ENCODE results near the gene CALCB. TPM values are rescaled to one million over a fixed set of nuclear protein-coding genes. Genes with fewer than 3 reads are reported as not detected.

Gene CALCB
- total RNA-seq, 1 experiment from 2014 or later = 0.81 TPM

DNA sequence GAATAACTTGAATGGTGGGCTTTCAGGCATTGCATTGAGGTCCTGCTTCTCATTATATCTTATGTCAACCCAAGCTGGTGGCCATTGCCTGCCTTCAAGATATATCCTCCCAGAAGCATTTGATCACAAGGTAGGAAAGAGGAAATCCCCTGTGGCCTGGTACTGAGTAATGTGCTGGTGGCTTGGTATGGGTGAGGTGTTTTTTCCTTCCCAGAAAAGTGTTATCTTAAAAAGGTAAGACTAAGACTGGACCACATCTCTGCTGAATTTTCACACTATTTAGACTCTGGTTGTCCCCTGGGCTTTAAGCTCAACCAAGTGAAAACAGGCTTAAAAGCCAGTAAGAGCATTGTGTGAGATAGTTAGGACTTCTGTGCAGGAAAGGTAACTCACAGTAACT lies 45.0 kb downstream of the CALCB start:
- no peak for DNase-seq (ENCODE audit: low spot score)

DNA sequence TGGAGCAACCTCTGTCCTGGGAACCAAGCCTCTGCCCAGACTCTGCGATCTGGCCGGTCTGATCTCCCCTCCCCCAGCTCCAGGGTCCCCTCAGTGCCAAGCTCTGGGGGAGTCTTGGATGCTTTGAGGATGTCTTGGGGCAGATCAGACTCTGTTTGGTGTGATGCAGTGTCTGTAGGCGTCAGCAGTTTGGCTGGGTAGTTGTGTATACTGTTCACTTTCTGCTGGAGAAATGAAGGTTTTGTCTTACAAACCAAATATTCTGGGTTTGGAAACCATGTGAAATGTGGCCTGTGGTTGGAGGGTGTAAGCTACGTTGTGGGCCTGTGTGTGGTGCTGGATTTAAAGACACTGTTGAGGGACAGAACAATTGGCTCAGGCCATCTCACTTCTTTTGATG lies 46.0 kb downstream of the CALCB start:
- no peak for DNase-seq (ENCODE audit: low spot score)

DNA sequence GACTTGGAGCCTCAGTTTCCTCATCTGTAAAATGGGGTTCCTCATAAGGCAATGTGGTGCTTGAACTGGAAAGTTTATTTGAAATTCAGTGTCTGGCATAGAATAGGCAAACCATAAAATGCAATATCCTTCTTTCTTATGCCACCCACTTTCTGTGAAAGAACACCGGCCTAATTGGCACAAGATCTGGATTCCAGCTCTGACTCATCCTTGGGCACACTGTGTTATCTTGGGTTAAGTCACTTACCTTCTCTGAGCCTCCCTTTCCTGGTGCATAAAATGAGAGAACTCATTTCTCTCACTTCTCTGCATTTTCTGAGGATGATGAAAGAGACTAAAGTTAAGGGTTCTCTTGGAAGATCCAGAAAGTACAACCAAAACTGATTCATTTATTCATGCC lies 46.4 kb downstream of the CALCB start:
- no peak for DNase-seq (ENCODE audit: low spot score)

DNA sequence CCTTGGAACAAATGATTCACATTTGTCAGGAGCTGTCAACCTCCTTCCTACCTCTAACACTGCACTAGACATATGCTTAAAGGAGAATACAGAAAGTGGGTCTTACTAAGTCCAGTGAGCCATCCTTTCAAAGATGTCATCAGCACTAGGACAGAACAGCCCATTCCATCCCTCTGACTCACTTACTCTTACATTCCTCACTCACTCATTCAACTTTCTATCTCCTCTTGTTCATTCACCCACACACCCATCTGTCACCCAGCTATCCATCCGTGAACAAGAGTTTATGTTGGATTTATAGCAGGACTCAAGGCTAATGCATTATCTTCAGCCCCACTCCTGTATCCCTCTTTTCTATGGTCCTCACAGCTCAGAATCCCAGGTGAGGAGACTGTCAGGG lies 50.5 kb downstream of the CALCB start:
- no peak for DNase-seq (ENCODE audit: low spot score)

DNA sequence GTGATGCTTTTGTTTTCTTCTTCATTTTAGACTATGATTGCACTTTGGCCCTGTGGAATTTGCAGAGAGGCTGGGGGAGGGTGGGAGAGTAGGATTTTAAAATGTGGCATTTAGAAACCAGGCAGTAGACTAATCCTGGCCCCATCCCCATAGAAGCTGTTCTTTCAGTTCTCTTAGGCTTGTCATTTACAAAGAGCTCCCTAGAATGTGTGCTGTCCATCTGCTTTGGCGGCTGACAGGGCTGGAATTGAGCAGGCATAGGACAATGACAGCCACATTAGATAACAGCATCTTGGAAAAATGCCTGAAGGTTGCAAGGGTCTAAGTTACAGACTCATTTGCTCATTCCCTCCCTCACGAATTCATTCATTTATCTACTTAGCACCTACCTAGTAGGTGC lies 51.1 kb downstream of the CALCB start:
- DNase-seq (ENCODE audit: low spot score) = no peak

DNA sequence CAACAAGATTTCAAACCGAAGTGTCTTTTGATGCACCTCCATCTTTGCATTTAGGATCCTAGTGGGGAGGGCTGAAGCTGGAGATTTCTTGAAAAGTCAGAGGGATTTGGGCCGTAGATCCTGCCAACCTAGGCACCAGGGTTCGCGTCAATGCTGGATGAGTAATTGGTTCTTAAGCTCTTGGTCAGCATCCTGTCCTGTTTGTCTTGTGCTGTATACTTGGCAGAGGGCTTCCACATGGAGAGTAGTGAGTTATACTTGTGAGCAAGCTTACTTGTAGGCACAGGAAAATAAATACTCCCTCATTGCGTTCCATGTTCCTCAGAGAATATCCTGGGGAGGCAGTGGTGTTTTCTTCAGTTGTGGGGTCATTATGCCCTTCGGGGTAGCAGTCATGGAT lies 53.9 kb downstream of the CALCB start:
- DNase-seq (ENCODE audit: low spot score) = no peak

Other genes starting within 250 kb of the CALCB start
- gene CYP2R1, start 181.4 kb upstream of the CALCB start, total RNA-seq (2014; rRNA removed; shearing (Covaris generic)) = 17.8 and 22.9 TPM in 2 replicates
- gene CALCA, start 101.2 kb upstream of the CALCB start, total RNA-seq (2014; rRNA removed; shearing (Covaris generic)) = 0.14 TPM in 1 of 2 replicates, not detected in the other
- gene INSC, start 41.3 kb downstream of the CALCB start, total RNA-seq (2014; rRNA removed; shearing (Covaris generic)) = 0.23 TPM in 1 of 2 replicates, not detected in the other

Measured in H4 (cell line).